ENCODE data around the gene CTNND2. TPM values are rescaled to one million over a fixed set of nuclear protein-coding genes. Genes with fewer than 3 reads are reported as not detected.
"Not testable (repeated sequence)": the region's sequence is repeated elsewhere in the genome, so short reads cannot be mapped to it uniquely, and the experiment has no call there.

Gene CTNND2
- total and polyA plus RNA-seq, 4 donors, result 0.05 to 0.50 (median 0.27) TPM

DNA sequence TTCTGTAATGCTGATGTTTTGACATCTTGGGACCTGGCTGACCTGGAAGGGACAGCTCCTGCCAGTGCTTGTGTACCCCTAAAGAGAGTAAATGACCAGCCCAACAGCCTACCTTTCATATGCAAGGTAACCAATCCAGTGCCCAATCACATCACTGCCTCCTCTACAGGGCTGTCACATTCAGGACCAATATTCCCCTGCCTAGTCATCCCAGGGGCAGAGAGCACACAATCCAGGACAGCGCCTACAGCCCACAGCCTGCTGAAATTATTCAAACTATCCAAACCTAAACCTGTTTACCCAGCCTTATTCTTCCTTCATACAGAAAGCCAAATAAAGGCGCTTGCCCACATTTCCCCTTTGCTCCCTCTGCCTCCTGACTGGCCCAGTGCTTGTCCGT lies 284.1 kb downstream of the CTNND2 start:
- 85% methylated on average over 3 of the region's 3 CpGs for WGBS
- Histone ChIP-seq H3K4me1 (ENCODE audit: control insufficient read depth in 4 of 4, insufficient read depth in 4 of 4, low read length in 3 of 4) (no peaks in the 10 kb centered on the region), H3K9me3 (ENCODE audit: control insufficient read depth in 4 of 4, low read length in 3 of 4) (no peaks in the 10 kb centered on the region), H3K4me3 (ENCODE audit: low read depth in 1 of 3, low read length in 3 of 3) (no peak overlapping the region), H3K27ac (ENCODE audit: low read depth in 1 of 2, low read length in 2 of 2) (no peak overlapping the region), H3K36me3 (ENCODE audit: control insufficient read depth in 4 of 4, insufficient read depth in 3 of 4, low read depth in 1 of 4, low read length in 3 of 4) (no peaks in the 10 kb centered on the region), H3K27me3 (ENCODE audit: control insufficient read depth in 4 of 4, insufficient read depth in 4 of 4, low read length in 3 of 4) (no peaks in the 10 kb centered on the region), H3K9ac (ENCODE audit: low read depth in 1 of 2, low read length in 2 of 2) (no peak overlapping the region)
- no peak for TF ChIP-seq RXRA (IDR thresholded peaks at IDR 0.05)
- DNase-seq (ENCODE audit: low spot score), result no peak

DNA sequence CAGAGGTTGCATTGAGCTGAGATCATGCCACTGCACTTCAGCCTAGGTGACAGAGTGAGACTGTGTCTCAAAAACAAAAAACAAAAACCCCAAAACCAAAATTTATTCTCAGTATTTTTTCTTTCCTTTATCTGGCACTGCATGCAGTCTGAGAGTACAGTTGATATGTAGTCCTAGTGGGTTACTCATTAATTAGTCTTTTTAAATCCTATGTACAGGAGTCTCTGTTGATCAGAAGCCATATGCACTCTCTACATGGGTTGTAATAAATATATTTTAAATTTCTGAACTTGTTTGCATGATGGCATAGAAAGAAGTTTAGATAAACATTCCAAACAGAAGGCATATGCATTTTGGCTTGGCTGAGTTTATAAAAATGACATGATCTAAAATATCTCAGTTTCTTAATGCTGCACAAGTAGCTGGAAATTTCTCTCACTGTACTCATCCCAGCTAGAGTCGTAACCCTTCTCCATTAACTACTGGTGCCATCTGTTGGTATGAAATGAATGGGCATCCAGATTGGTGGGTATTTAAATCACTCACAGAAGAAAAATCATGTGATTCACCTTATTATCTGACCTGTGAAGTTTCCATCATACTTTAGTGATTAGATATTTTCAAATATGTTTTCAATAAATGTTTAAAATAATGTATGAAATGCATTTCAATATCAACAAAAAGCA lies 284.8 kb downstream of the CTNND2 start:
- H3K27me3 ChIP-seq (ENCODE audit: control insufficient read depth in 4 of 4, insufficient read depth in 4 of 4, low read length in 3 of 4), result no peaks in the 10 kb centered on the region
- H3K4me1 ChIP-seq (ENCODE audit: control insufficient read depth in 4 of 4, insufficient read depth in 4 of 4, low read length in 3 of 4), result no peaks in the 10 kb centered on the region
- H3K27ac ChIP-seq (ENCODE audit: low read depth in 1 of 2, low read length in 2 of 2), result no peak overlapping the region
- no peak overlapping the region for H3K4me3 ChIP-seq (ENCODE audit: low read depth in 1 of 3, low read length in 3 of 3)
- TF ChIP-seq NR2F2 (IDR thresholded peaks at IDR 0.05) (no peak), HNF4A (conservative IDR thresholded peaks at IDR 0.05) (no peak), RAD21 (IDR thresholded peaks at IDR 0.05) (peak; percentile 54 to 63), FOXA1 (IDR thresholded peaks at IDR 0.05) (no peak)
- TF ChIP-seq, protein P1, sequence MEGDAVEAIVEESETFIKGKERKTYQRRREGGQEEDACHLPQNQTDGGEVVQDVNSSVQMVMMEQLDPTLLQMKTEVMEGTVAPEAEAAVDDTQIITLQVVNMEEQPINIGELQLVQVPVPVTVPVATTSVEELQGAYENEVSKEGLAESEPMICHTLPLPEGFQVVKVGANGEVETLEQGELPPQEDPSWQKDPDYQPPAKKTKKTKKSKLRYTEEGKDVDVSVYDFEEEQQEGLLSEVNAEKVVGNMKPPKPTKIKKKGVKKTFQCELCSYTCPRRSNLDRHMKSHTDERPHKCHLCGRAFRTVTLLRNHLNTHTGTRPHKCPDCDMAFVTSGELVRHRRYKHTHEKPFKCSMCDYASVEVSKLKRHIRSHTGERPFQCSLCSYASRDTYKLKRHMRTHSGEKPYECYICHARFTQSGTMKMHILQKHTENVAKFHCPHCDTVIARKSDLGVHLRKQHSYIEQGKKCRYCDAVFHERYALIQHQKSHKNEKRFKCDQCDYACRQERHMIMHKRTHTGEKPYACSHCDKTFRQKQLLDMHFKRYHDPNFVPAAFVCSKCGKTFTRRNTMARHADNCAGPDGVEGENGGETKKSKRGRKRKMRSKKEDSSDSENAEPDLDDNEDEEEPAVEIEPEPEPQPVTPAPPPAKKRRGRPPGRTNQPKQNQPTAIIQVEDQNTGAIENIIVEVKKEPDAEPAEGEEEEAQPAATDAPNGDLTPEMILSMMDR (IDR thresholded peaks at IDR 0.05; ENCODE audit: low read depth, low read length, missing input control), result peak; percentile 20
- TF ChIP-seq, protein P2, sequence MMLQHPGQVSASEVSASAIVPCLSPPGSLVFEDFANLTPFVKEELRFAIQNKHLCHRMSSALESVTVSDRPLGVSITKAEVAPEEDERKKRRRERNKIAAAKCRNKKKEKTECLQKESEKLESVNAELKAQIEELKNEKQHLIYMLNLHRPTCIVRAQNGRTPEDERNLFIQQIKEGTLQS (IDR thresholded peaks at IDR 0.05), result no peak
- TF ChIP-seq, protein P3, sequence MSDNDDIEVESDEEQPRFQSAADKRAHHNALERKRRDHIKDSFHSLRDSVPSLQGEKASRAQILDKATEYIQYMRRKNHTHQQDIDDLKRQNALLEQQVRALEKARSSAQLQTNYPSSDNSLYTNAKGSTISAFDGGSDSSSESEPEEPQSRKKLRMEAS (IDR thresholded peaks at IDR 0.05), result no peak
- no peak overlapping the region for H3K9ac ChIP-seq (ENCODE audit: low read depth in 1 of 2, low read length in 2 of 2)
- WGBS, result 37% methylated on average over 1 of the region's 1 CpG
- H3K36me3 ChIP-seq (ENCODE audit: control insufficient read depth in 4 of 4, insufficient read depth in 3 of 4, low read depth in 1 of 4, low read length in 3 of 4), result no peaks in the 10 kb centered on the region
- no peak for DNase-seq (ENCODE audit: low spot score)
- no peaks in the 10 kb centered on the region for H3K9me3 ChIP-seq (ENCODE audit: control insufficient read depth in 4 of 4, low read length in 3 of 4)

DNA sequence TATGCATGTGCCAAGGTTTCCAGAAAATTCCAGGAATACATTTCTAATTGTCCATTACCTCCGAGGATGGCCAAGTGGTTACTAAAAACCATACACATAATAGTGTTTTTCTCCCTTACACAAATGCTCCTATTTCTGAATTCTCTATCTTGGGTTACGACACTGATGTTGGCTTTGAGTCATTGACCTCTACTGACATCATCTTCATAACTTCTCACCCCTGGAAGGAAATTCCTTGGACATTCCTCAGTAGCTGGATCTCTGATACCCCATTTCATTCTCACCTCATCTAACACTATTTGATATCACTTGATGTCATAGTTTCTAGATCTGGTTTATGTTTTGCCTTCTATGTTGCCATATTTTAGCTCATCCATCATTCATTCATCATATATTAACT lies 287.2 kb downstream of the CTNND2 start:
- no peaks in the 10 kb centered on the region for H3K36me3 ChIP-seq (ENCODE audit: control insufficient read depth in 4 of 4, insufficient read depth in 3 of 4, low read depth in 1 of 4, low read length in 3 of 4)
- no peak overlapping the region for H3K27ac ChIP-seq (ENCODE audit: low read depth in 1 of 2, low read length in 2 of 2)
- no peak overlapping the region for H3K4me3 ChIP-seq (ENCODE audit: low read depth in 1 of 3, low read length in 3 of 3)
- TF ChIP-seq FOXA2 (IDR thresholded peaks at IDR 0.05), result no peak
- TF ChIP-seq GABPA (IDR thresholded peaks at IDR 0.05 in 1 of 2, conservative IDR thresholded peaks at IDR 0.05 in 1 of 2), result no peak
- TF ChIP-seq TAF1 (conservative IDR thresholded peaks at IDR 0.05), result no peak
- TF ChIP-seq RXRA (IDR thresholded peaks at IDR 0.05), result no peak
- H3K9ac ChIP-seq (ENCODE audit: low read depth in 1 of 2, low read length in 2 of 2), result no peak overlapping the region
- H3K27me3 ChIP-seq (ENCODE audit: control insufficient read depth in 4 of 4, insufficient read depth in 4 of 4, low read length in 3 of 4), result no peaks in the 10 kb centered on the region
- DNase-seq (ENCODE audit: low spot score), result no peak
- no peaks in the 10 kb centered on the region for H3K4me1 ChIP-seq (ENCODE audit: control insufficient read depth in 4 of 4, insufficient read depth in 4 of 4, low read length in 3 of 4)
- 85% methylated on average over 2 of the region's 2 CpGs for WGBS
- no peaks in the 10 kb centered on the region for H3K9me3 ChIP-seq (ENCODE audit: control insufficient read depth in 4 of 4, low read length in 3 of 4)

DNA sequence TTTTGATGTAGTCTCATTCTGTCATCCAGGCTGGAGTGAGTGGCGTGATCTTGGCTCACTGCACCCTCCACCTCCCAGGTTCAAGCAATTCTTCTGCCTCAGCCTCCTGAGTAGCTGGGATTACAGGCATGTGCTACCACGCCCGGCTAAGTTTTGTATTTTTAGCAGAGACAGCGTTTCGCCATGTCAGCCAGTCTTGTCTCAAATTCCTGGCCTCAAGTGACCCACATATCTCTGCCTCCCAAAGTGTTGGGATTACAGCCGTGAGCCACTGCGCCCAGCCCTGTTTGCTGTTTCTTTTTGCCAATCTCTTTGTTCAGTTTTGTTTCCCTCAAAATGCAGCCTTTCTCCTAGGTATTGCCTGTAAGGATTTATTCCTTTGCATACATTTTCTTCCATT lies 287.6 kb downstream of the CTNND2 start:
- H3K9me3 ChIP-seq (ENCODE audit: control insufficient read depth in 4 of 4, low read length in 3 of 4); H3K27ac ChIP-seq (ENCODE audit: low read depth in 1 of 2, low read length in 2 of 2); H3K4me1 ChIP-seq (ENCODE audit: control insufficient read depth in 4 of 4, insufficient read depth in 4 of 4, low read length in 3 of 4); H3K9ac ChIP-seq (ENCODE audit: low read depth in 1 of 2, low read length in 2 of 2); DNase-seq (ENCODE audit: low spot score); H3K36me3 ChIP-seq (ENCODE audit: control insufficient read depth in 4 of 4, insufficient read depth in 3 of 4, low read depth in 1 of 4, low read length in 3 of 4); H3K27me3 ChIP-seq (ENCODE audit: control insufficient read depth in 4 of 4, insufficient read depth in 4 of 4, low read length in 3 of 4); H3K4me3 ChIP-seq (ENCODE audit: low read depth in 1 of 3, low read length in 3 of 3): not testable (repeated sequence)
- 83% methylated on average over 7 of the region's 7 CpGs for WGBS
